Fibroblast of villous mesenchyme (primary cell): ENCODE data around the gene UBA1. TPM values are rescaled to one million over a fixed set of nuclear protein-coding genes. Genes with fewer than 3 reads are reported as not detected.

ENCODE experiments used
- DNase-seq: peaks from one replicate; pipeline ENCODE4 v3.0.0-alpha.2; 2010; ENCODE audit warnings: low read depth
- H3K4me3 ChIP-seq: 2 replicates; pipeline ENCODE4 v1.5.1; 2011; ENCODE audit warnings: low read depth, mild to moderate bottlenecking, low read length
- CTCF ChIP-seq: IDR thresholded peaks from 2 replicates; pipeline ENCODE4 v1.5.1; 2012; ENCODE audit warnings: low read depth, mild to moderate bottlenecking, low read length; ENCODE audit not compliant: insufficient read depth
- total RNA-seq: library from RNA; depleted of rRNA; stranded (reverse); fragments of >200 nt; gene quantifications from 2 replicates; pipeline ENCODE4 v1.2.3, GENCODE V29; 2012

The UBA1 gene
- total RNA-seq, 1 donor, result 212 TPM

- no peak for TF ChIP-seq CTCF
- no peak for DNase-seq
- no peak overlapping the region for H3K4me3 ChIP-seq
Observed at GRCh38 chrX:47174376-47174775, 19.3 kb upstream of the UBA1 start.

DNA sequence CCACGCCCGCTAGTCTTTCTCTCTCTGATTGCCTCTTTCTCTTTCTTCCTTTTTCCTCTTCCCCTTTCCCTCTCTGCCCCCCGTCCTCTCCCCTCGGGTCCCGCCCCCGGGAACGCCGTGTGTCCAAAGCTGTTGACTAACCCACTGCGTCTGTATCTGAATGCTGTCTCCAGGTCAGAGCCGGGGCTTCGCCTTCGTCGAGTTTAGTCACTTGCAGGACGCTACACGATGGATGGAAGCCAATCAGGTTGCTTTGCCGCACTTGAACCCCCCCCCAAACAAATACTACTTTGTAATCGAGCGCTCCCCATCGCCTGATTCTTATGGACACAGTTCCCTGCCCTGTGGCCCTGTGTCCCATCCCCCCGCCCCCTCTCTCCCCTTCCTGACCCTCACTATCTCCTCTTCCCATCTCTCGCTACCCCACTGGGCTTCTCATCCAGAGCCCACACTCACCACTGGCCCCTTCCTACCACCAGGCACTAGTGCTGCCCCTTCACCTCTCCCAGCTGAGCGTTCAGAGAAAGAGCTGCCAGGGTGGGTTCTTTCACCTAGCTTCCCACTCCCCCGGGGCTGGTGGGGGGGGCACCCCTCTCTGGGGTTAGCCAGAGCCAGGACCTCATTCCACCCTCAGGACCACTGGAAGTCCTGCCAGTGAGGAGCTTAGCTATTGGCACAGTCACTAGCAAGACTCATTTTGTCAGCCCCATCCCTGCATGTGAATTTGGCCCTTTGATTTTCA lies 18.6 kb upstream of the UBA1 start:
- H3K4me3 ChIP-seq, result no peak overlapping the region
- DNase-seq, result no peak
- no peak for TF ChIP-seq CTCF

- no peak for TF ChIP-seq CTCF
- no peak for DNase-seq
- H3K4me3 ChIP-seq, result no peak overlapping the region
Observed at GRCh38 chrX:47175588-47175980, 18.0 kb upstream of the UBA1 start.

DNA sequence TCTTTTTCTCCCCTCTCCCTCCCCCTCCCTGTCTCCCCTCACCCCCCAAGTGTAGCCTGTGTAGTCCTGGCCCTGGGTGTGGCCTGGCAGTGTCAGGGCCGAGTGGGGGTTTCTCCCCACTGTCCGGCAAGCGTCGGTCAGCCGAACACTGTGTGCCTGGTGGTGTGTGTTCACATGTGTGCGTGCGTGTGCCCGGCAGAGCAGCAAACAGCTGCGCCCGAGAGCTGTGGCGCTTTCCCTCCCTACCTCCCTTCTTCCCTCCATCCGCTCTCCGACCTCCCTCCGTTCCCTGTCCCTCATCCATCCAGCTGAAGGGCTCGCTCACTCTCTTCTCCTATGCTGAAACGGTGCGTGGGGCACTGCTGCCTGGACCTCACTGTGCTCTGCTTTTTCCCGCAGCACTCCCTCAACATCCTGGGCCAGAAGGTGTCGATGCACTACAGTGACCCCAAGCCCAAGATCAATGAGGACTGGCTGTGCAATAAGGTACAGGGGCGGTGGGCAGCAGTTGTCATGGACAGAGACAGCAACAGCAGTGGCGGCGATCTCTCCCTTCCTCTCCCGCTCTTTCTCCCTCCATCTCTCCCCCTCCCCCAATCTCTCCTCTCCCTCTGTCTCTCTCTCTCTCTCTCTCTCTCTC lies 17.4 kb upstream of the UBA1 start:
- TF ChIP-seq CTCF, result no peak
- no peak for DNase-seq
- no peak overlapping the region for H3K4me3 ChIP-seq

- H3K4me3 ChIP-seq, result no peak overlapping the region
- TF ChIP-seq CTCF, result no peak
- no peak for DNase-seq
Observed at GRCh38 chrX:47177079-47177478, 16.6 kb upstream of the UBA1 start.

DNA sequence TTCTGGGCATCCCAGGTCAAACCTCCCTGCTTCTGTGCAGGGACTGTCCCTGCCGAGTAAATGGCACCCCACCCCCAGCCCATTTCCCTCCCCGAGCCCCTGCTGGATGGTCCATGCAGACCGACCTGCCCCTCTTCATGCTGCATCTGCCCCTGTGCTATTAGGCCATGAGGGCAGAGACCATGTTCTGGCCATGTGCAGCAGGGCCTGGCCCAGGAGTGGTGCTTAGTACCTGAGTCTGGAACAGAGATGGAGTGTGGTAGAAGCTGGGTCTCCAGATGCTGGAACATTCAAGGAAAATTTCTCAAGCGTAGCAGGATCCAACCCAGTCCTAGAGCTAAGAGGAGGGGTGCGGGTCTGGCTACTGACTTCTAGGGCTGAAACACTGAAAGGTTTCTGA lies 15.3 kb upstream of the UBA1 start:
- DNase-seq, result no peak
- no peak overlapping the region for H3K4me3 ChIP-seq
- TF ChIP-seq CTCF, result no peak
